ENCODE results near the gene HSPG2. TPM values are rescaled to one million over a fixed set of nuclear protein-coding genes. Genes with fewer than 3 reads are reported as not detected.

Gene HSPG2
- total and polyA plus RNA-seq, 9 of the 15 experiments (the other 6 are each of a cell fraction or from before 2014, with no cell fraction given), result 0.14 to 160 (median 15.7) TPM

GRCh38 chr1:21782349-21782867 lies 154.7 kb downstream of the HSPG2 start (continued):
- TF ChIP-seq EP300 (IDR thresholded peaks at IDR 0.05; ENCODE audit: low read length) (no peak), KDM2B (CRISPR knock-in tag; IDR thresholded peaks at IDR 0.05) (peak; percentile 72; the same call in 1 of the 2 replicates), MITF (IDR thresholded peaks at IDR 0.05) (no peak), BDP1 (IDR thresholded peaks at IDR 0.05; ENCODE audit: insufficient read depth, insufficient read length) (no peak), CBFA2T2 (conservative IDR thresholded peaks at IDR 0.05) (no peak), ZNF589 (CRISPR knock-in tag; IDR thresholded peaks at IDR 0.05; ENCODE audit: low read depth) (0 out of 2 replicates have a peak, but pooled peaks have one; percentile 51), FUS (optimal IDR thresholded peaks at IDR 0.05; ENCODE audit: low read depth, low read length) (no peak), TOE1 (IDR thresholded peaks at IDR 0.05; ENCODE audit: borderline replicate concordance) (0 out of 2 replicates have a peak, but pooled peaks have one; percentile 26), TOE1 (CRISPR knock-in tag; IDR thresholded peaks at IDR 0.05; ENCODE audit: borderline replicate concordance, low read depth) (no peak), ZNF586 (CRISPR knock-in tag; conservative IDR thresholded peaks at IDR 0.05) (no peak), HMGXB4 (CRISPR knock-in tag; IDR thresholded peaks at IDR 0.05) (no peak), ID3 (CRISPR knock-in tag; IDR thresholded peaks at IDR 0.05) (no peak), ID3 (tag; IDR thresholded peaks at IDR 0.05) (no peak), KAT8 (IDR thresholded peaks at IDR 0.05; ENCODE audit: low read depth) (no peak), ZNF165 (CRISPR knock-in tag; IDR thresholded peaks at IDR 0.05; ENCODE audit: borderline replicate concordance) (no peak), GABPA (tag; conservative IDR thresholded peaks at IDR 0.05; ENCODE audit: low read depth) (no peak), PHB (CRISPR knock-in tag; IDR thresholded peaks at IDR 0.05) (peak; percentile 55; the same call in 1 of the 2 replicates), FOXP1 (CRISPR knock-in tag; IDR thresholded peaks at IDR 0.05) (no peak; the same call in 1 of the 2 replicates), USF2 (CRISPR knock-in tag; IDR thresholded peaks at IDR 0.05) (no peak), MIER1 (IDR thresholded peaks at IDR 0.05; ENCODE audit: low read depth) (no peak), ZBTB7A (IDR thresholded peaks at IDR 0.05; ENCODE audit: borderline replicate concordance, control insufficient read depth, low read depth, low read length) (0 out of 2 replicates have a peak, but pooled peaks have one; percentile 50), BCOR (IDR thresholded peaks at IDR 0.05) (peak; percentile 53; the same call in 1 of the 2 replicates), ZNF277 (CRISPR knock-in tag; IDR thresholded peaks at IDR 0.05; ENCODE audit: borderline replicate concordance) (no peak), NCOR1 (IDR thresholded peaks at IDR 0.05) (no peak), IFI16 (CRISPR knock-in tag; IDR thresholded peaks at IDR 0.05) (no peak)
